ENCODE measurements around the gene PRKAR1B.

DNA sequence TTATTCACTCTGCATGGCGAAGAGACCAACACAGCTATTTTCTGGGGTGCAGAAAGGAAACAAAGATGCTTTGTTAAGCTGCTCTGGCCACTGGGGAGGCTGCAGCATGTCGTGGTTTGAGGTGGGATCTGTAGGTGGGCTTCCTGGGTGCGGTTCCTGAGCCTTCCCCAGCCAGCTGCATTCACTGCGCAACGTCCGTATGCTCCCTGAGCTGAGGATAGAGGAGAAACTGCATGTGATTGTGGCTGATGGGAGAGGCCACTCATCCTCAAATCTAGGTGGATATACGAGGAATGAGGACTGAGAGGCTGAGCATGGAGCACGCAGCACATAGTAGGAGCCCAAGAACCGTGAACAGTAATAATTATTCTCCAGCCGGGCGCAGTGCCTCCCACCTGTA is 10.4 kb downstream of the PRKAR1B start:
- TF ChIP-seq, protein P1, sequence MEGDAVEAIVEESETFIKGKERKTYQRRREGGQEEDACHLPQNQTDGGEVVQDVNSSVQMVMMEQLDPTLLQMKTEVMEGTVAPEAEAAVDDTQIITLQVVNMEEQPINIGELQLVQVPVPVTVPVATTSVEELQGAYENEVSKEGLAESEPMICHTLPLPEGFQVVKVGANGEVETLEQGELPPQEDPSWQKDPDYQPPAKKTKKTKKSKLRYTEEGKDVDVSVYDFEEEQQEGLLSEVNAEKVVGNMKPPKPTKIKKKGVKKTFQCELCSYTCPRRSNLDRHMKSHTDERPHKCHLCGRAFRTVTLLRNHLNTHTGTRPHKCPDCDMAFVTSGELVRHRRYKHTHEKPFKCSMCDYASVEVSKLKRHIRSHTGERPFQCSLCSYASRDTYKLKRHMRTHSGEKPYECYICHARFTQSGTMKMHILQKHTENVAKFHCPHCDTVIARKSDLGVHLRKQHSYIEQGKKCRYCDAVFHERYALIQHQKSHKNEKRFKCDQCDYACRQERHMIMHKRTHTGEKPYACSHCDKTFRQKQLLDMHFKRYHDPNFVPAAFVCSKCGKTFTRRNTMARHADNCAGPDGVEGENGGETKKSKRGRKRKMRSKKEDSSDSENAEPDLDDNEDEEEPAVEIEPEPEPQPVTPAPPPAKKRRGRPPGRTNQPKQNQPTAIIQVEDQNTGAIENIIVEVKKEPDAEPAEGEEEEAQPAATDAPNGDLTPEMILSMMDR (IDR thresholded peaks at IDR 0.05), result no peak
- TF ChIP-seq SIN3A (IDR thresholded peaks at IDR 0.05; ENCODE audit: borderline replicate concordance, insufficient read depth, low read depth, low read length) (no peak), POLR2AphosphoS5 (IDR thresholded peaks at IDR 0.05; ENCODE audit: low read depth, low read length) (no peak), TCF7L2 (IDR thresholded peaks at IDR 0.05; ENCODE audit: low read depth, low read length) (no peak)
- TF ChIP-seq, protein P2, sequence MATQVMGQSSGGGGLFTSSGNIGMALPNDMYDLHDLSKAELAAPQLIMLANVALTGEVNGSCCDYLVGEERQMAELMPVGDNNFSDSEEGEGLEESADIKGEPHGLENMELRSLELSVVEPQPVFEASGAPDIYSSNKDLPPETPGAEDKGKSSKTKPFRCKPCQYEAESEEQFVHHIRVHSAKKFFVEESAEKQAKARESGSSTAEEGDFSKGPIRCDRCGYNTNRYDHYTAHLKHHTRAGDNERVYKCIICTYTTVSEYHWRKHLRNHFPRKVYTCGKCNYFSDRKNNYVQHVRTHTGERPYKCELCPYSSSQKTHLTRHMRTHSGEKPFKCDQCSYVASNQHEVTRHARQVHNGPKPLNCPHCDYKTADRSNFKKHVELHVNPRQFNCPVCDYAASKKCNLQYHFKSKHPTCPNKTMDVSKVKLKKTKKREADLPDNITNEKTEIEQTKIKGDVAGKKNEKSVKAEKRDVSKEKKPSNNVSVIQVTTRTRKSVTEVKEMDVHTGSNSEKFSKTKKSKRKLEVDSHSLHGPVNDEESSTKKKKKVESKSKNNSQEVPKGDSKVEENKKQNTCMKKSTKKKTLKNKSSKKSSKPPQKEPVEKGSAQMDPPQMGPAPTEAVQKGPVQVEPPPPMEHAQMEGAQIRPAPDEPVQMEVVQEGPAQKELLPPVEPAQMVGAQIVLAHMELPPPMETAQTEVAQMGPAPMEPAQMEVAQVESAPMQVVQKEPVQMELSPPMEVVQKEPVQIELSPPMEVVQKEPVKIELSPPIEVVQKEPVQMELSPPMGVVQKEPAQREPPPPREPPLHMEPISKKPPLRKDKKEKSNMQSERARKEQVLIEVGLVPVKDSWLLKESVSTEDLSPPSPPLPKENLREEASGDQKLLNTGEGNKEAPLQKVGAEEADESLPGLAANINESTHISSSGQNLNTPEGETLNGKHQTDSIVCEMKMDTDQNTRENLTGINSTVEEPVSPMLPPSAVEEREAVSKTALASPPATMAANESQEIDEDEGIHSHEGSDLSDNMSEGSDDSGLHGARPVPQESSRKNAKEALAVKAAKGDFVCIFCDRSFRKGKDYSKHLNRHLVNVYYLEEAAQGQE (IDR thresholded peaks at IDR 0.05; ENCODE audit: insufficient read depth in 1 of 2, low read depth in 2 of 2, low read length in 1 of 2), result no peak
